GM12873 (cell line): ENCODE measurements around the gene CSMD2.

Source experiments
- CTCF ChIP-seq: IDR thresholded peaks from 2 replicates; pipeline ENCODE4 v1.5.1; 2012; ENCODE audit warnings: low read depth, mild to moderate bottlenecking, moderate library complexity, low read length, control low read depth; ENCODE audit not compliant: insufficient read depth; ENCODE audit errors: missing control alignments

Gene CSMD2

GRCh38 chr1:33860671-33861070, 304.4 kb downstream of the CSMD2 start:
- no peak for TF ChIP-seq CTCF

GRCh38 chr1:33854091-33854490, 310.9 kb downstream of the CSMD2 start:
- no peak for TF ChIP-seq CTCF

- no peak for TF ChIP-seq CTCF
These were observed 311.6 kb downstream of the CSMD2 start for GRCh38 chr1:33853431-33853830.

- TF ChIP-seq CTCF: no peak
These were observed 312.3 kb downstream of the CSMD2 start for GRCh38 chr1:33852711-33853110.

- TF ChIP-seq CTCF: no peak
These were observed 314.5 kb downstream of the CSMD2 start for GRCh38 chr1:33850481-33850880.

GRCh38 chr1:33849211-33849610, 315.8 kb downstream of the CSMD2 start:
- no peak for TF ChIP-seq CTCF

- TF ChIP-seq CTCF: no peak
These were observed 316.7 kb downstream of the CSMD2 start for GRCh38 chr1:33848205-33848937.
